ENCODE measurements around the gene TUBA1C. TPM values are rescaled to one million over a fixed set of nuclear protein-coding genes. Genes with fewer than 3 reads are reported as not detected.
"Not testable (repeated sequence)": the region's sequence is repeated elsewhere in the genome, so short reads cannot be mapped to it uniquely, and the experiment has no call there.

TUBA1C gene
- total and polyA plus RNA-seq, 2 donors (not counting 1 experiment from before 2014, with no cell fraction given), result 164 to 1,111 TPM

DNA sequence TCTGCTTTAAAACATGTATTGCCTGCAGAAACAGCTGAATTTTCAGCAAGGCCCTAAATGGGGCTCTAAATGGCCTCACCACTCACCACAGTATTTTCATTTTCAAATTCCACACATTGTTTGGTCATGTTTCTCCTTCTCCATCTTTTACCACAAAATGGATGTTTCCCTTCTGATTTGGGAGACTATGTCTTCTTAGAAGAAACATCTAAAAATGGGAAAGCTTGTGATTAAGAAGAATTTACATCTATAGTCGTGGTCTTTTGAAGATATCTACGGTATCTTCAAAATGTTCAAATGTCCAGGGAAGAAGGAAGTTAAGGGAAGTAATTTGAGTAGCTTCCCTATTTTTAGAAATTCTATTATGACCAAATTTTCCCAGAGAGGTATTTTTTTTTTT is 20.7 kb upstream of the TUBA1C start:
- no peak for TF ChIP-seq CTCF (conservative IDR thresholded peaks at IDR 0.05 in 1 of 2, IDR thresholded peaks at IDR 0.05 in 1 of 2; ENCODE audit: low read depth in 1 of 2, low read length in 2 of 2)
- TF ChIP-seq EZH2 (IDR thresholded peaks at IDR 0.05; ENCODE audit: low read length, missing control alignments), result no peak
- Histone ChIP-seq H3K79me2 (ENCODE audit: control insufficient read depth, insufficient read depth, low read length) (no peaks in the 10 kb centered on the region), H3K4me2 (ENCODE audit: extremely low read depth, insufficient read depth, low read length) (peak overlapping the region; percentile 32), H3K9me3 (ENCODE audit: control insufficient read depth, insufficient read depth, low read depth, low read length) (no peaks in the 10 kb centered on the region), H3K4me3 (replicated peaks in 1 of 4; ENCODE audit: control extremely low read depth in 1 of 4, insufficient read depth in 1 of 4, low read depth in 3 of 4, low read length in 4 of 4) (no peak overlapping the region), H4K20me1 (ENCODE audit: control insufficient read depth, extremely low read depth, insufficient read depth, low read length) (no peaks in the 10 kb centered on the region), H3K36me3 (ENCODE audit: control insufficient read depth, insufficient read depth, low read length) (no peaks in the 10 kb centered on the region), H3K9ac (ENCODE audit: insufficient read depth, low read length) (no peak overlapping the region), H3K27ac (ENCODE audit: insufficient read depth, low read length) (peak overlapping the region; percentile 57), H3K27me3 (ENCODE audit: control insufficient read depth, insufficient read depth, low read length) (no peaks in the 10 kb centered on the region), H2AFZ (ENCODE audit: low read length) (peak overlapping the region; percentile 74), H3K4me1 (ENCODE audit: control insufficient read depth, extremely low read depth, insufficient read depth, low read length) (peaks cover 3% of the 10 kb centered on the region)
- peak; percentile 60 to 89 for DNase-seq (ENCODE audit: low read depth in 2 of 2)

DNA sequence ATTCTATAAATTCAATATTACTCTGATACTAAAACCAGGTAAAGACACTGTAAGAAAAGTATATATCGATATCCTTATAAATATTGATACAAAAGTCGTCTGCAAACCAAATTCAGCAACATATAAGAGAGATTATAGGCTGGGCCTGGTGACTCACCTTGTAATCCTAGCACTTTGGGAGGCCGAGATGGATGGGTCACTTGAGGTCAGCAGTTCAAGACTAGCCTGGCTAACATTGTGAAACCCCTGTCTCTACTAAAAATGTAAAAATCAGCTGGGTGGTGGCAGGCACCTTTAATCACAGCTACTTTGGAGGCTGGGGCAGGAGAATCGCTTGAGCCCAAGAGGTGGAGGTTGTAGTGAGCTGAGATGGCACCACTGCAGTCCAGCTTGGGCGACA is 13.5 kb upstream of the TUBA1C start:
- no peak overlapping the region for H2AFZ ChIP-seq (ENCODE audit: low read length)
- no peak overlapping the region for H3K27ac ChIP-seq (ENCODE audit: insufficient read depth, low read length)
- no peaks in the 10 kb centered on the region for H3K27me3 ChIP-seq (ENCODE audit: control insufficient read depth, insufficient read depth, low read length)
- H3K4me1 ChIP-seq (ENCODE audit: control insufficient read depth, extremely low read depth, insufficient read depth, low read length), result no peaks in the 10 kb centered on the region
- no peaks in the 10 kb centered on the region for H3K36me3 ChIP-seq (ENCODE audit: control insufficient read depth, insufficient read depth, low read length)
- no peak overlapping the region for H3K4me2 ChIP-seq (ENCODE audit: extremely low read depth, insufficient read depth, low read length)
- TF ChIP-seq CTCF (conservative IDR thresholded peaks at IDR 0.05 in 1 of 2, IDR thresholded peaks at IDR 0.05 in 1 of 2; ENCODE audit: low read depth in 1 of 2, low read length in 2 of 2), result no peak
- TF ChIP-seq EZH2 (IDR thresholded peaks at IDR 0.05; ENCODE audit: low read length, missing control alignments), result no peak
- H3K9me3 ChIP-seq (ENCODE audit: control insufficient read depth, insufficient read depth, low read depth, low read length), result no peaks in the 10 kb centered on the region
- no peak overlapping the region for H3K9ac ChIP-seq (ENCODE audit: insufficient read depth, low read length)
- H3K79me2 ChIP-seq (ENCODE audit: control insufficient read depth, insufficient read depth, low read length), result no peaks in the 10 kb centered on the region
- H3K4me3 ChIP-seq (replicated peaks in 1 of 4; ENCODE audit: control extremely low read depth in 1 of 4, insufficient read depth in 1 of 4, low read depth in 3 of 4, low read length in 4 of 4), result no peak overlapping the region
- DNase-seq (ENCODE audit: low read depth in 2 of 2), result no peak
- no peaks in the 10 kb centered on the region for H4K20me1 ChIP-seq (ENCODE audit: control insufficient read depth, extremely low read depth, insufficient read depth, low read length)

DNA sequence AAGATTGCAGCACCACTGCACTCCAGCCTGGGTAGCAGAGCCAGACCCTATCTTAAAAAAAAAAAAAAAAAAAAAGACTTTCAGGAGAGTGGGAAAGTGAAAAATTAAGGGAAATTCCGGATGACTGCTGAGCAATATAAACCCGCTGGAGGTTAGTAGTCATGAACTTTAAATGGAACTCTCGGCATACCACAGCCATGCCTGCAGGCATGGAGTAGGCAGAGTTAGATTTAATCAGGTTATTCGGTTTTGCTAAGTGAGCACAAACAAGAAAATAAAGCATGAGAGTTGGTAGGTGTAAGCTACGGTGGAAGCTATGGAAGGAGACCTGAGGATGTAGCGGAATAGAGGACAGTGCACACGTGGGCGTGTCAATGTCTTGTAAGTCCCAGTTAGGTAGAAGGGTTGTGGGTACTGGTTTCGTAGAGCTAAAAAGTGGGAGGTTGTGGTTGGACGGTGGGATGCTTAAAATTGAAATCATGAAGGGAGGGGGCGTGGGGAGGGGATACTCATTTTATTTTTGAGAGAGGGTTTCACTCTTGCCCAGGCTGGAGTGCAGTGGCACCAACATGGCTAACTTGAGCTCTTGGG is 11.8 kb upstream of the TUBA1C start:
- Histone ChIP-seq H3K79me2 (ENCODE audit: control insufficient read depth, insufficient read depth, low read length) (no peaks in the 10 kb centered on the region), H3K4me1 (ENCODE audit: control insufficient read depth, extremely low read depth, insufficient read depth, low read length) (no peaks in the 10 kb centered on the region), H2AFZ (ENCODE audit: low read length) (no peak overlapping the region), H4K20me1 (ENCODE audit: control insufficient read depth, extremely low read depth, insufficient read depth, low read length) (no peaks in the 10 kb centered on the region), H3K9me3 (ENCODE audit: control insufficient read depth, insufficient read depth, low read depth, low read length) (no peaks in the 10 kb centered on the region), H3K27ac (ENCODE audit: insufficient read depth, low read length) (no peak overlapping the region), H3K27me3 (ENCODE audit: control insufficient read depth, insufficient read depth, low read length) (no peaks in the 10 kb centered on the region), H3K36me3 (ENCODE audit: control insufficient read depth, insufficient read depth, low read length) (no peaks in the 10 kb centered on the region), H3K4me2 (ENCODE audit: extremely low read depth, insufficient read depth, low read length) (no peak overlapping the region), H3K4me3 (replicated peaks in 1 of 4; ENCODE audit: control extremely low read depth in 1 of 4, insufficient read depth in 1 of 4, low read depth in 3 of 4, low read length in 4 of 4) (no peak overlapping the region), H3K9ac (ENCODE audit: insufficient read depth, low read length) (no peak overlapping the region)
- TF ChIP-seq EZH2 (IDR thresholded peaks at IDR 0.05; ENCODE audit: low read length, missing control alignments) (no peak), CTCF (conservative IDR thresholded peaks at IDR 0.05 in 1 of 2, IDR thresholded peaks at IDR 0.05 in 1 of 2; ENCODE audit: low read depth in 1 of 2, low read length in 2 of 2) (no peak)
- DNase-seq (ENCODE audit: low read depth in 2 of 2), result peak in 1 of 2 donors; percentile 72

- H3K4me2 ChIP-seq (ENCODE audit: extremely low read depth, insufficient read depth, low read length); H3K27ac ChIP-seq (ENCODE audit: insufficient read depth, low read length); H3K79me2 ChIP-seq (ENCODE audit: control insufficient read depth, insufficient read depth, low read length); H3K9ac ChIP-seq (ENCODE audit: insufficient read depth, low read length); H3K27me3 ChIP-seq (ENCODE audit: control insufficient read depth, insufficient read depth, low read length); DNase-seq (ENCODE audit: low read depth in 2 of 2); H3K9me3 ChIP-seq (ENCODE audit: control insufficient read depth, insufficient read depth, low read depth, low read length); H3K36me3 ChIP-seq (ENCODE audit: control insufficient read depth, insufficient read depth, low read length); H3K4me1 ChIP-seq (ENCODE audit: control insufficient read depth, extremely low read depth, insufficient read depth, low read length); H3K4me3 ChIP-seq (replicated peaks in 1 of 4; ENCODE audit: control extremely low read depth in 1 of 4, insufficient read depth in 1 of 4, low read depth in 3 of 4, low read length in 4 of 4); H4K20me1 ChIP-seq (ENCODE audit: control insufficient read depth, extremely low read depth, insufficient read depth, low read length); H2AFZ ChIP-seq (ENCODE audit: low read length): not testable (repeated sequence)
Observed at GRCh38 chr12:49255456-49255855, 9.4 kb upstream of the TUBA1C start.

Data from fibroblast of lung (primary cell).